K562 (cell line): ENCODE measurements around the gene WFDC11. TPM values are rescaled to one million over a fixed set of nuclear protein-coding genes. Genes with fewer than 3 reads are reported as not detected.
"Not testable (repeated sequence)": the region's sequence is repeated elsewhere in the genome, so short reads cannot be mapped to it uniquely, and the experiment has no call there.

Experiments used
- ATAC-seq: fragments of 200-7000 bp; cut with Tn5 transposase; 3 replicates; pipeline ENCODE4 v1.9.1; 2020; ENCODE audit warnings: moderate library complexity
- BruUV-seq: library from RNA; stranded (reverse); fragments of 400-500 nt; replicated peaks from 2 replicates; lab custom pipeline; 2021; lab: Mats Ljungman, UMichigan
- CTCF ChIA-PET: fragments of 300-600 bp; formaldehyde crosslinking; extraction: SDS; loops from one replicate; lab custom pipeline; 2021; ENCODE audit warnings: low intra/inter-chr PET ratio; lab: Yijun Ruan, JAX
- POLR2A ChIA-PET: fragments of 300-600, 350-650 bp; sonication (Branson Sonifier 250); formaldehyde crosslinking; extraction: SDS; loops from one replicate; lab custom pipeline; 2021; ENCODE audit warnings: antibody characterized with exemption, inconsistent platforms; lab: Yijun Ruan, JAX
- DNase-seq, 4 experiments: peaks; one replicate each; pipeline versions ENCODE4 v3.0.0 to v3.0.0-alpha.2; 2011 to 2018; ENCODE audit warnings: low spot score in 3 of 4, mixed read lengths in 3 of 4; ENCODE audit errors: extremely low read depth in 1 of 4
- FAIRE-seq: peaks from 2 replicates; lab custom pipeline; 2011; peaks lifted over from hg19 to GRCh38; lab: Jason Lieb, UNC
- H2AFZ ChIP-seq: 2 replicates; pipeline ENCODE4 v1.6.0; 2011; ENCODE audit warnings: low read depth, low read length, control low read depth, inconsistent platforms
- H3K27ac ChIP-seq: fragments of 200-600 bp; 3 replicates; pipeline ENCODE4 v1.8.0; 2011; ENCODE audit warnings: low read depth, mild to moderate bottlenecking, control low read depth, inconsistent platforms, low read length, moderate library complexity, mixed read lengths; ENCODE audit errors: extremely low read depth
- H3K27me3 ChIP-seq, 2 experiments: fragments of 300-600 bp in 1 of 2; 2 replicates in 1 of 2; 3 replicates in 1 of 2; pipeline versions ENCODE4 v1.6.0 to v1.8.0; 2011; ENCODE audit warnings: inconsistent platforms in 2 of 2, low read length in 2 of 2, mild to moderate bottlenecking in 1 of 2, mixed read lengths in 1 of 2, moderate library complexity in 1 of 2; ENCODE audit not compliant: control insufficient read depth in 2 of 2, insufficient read depth in 2 of 2
- H3K36me3 ChIP-seq: fragments of 300-600 bp; 3 replicates; pipeline ENCODE4 v1.8.0; 2011; ENCODE audit warnings: mild to moderate bottlenecking, low read length, inconsistent platforms; ENCODE audit not compliant: control insufficient read depth, insufficient read depth
- H3K4me1 ChIP-seq, 2 experiments: fragments of 200-600 bp in 1 of 2; replicated peaks in 1 of 2; 2 replicates in 1 of 2; 3 replicates in 1 of 2; pipeline versions ENCODE4 v1.5.1 to v1.8.0; 2011; ENCODE audit warnings: inconsistent platforms in 2 of 2, low read length in 2 of 2, mild to moderate bottlenecking in 1 of 2, mixed read lengths in 1 of 2, moderate library complexity in 1 of 2; ENCODE audit not compliant: control insufficient read depth in 2 of 2, insufficient read depth in 2 of 2
- H3K4me2 ChIP-seq: 2 replicates; pipeline ENCODE4 v1.6.1; 2011; ENCODE audit warnings: low read length, control low read depth, inconsistent platforms, mixed read lengths; ENCODE audit not compliant: insufficient read depth
- H3K4me3 ChIP-seq: fragments of 200-600 bp; sonication (generic), shearing (Covaris generic); 2 replicates; pipeline ENCODE4 v1.5.1; 2016; ENCODE audit warnings: control low read depth, inconsistent platforms
- H3K79me2 ChIP-seq: fragments of 200-600 bp; 3 replicates; pipeline ENCODE4 v1.8.0; 2011; ENCODE audit warnings: low read length, inconsistent platforms; ENCODE audit not compliant: control insufficient read depth, insufficient read depth
- H3K9ac ChIP-seq, 2 experiments: 2 replicates each; pipeline versions ENCODE4 v1.6.0 to v1.6.1; 2011; ENCODE audit warnings: low read depth in 2 of 2, low read length in 2 of 2, control low read depth in 1 of 2, inconsistent platforms in 1 of 2, mild to moderate bottlenecking in 1 of 2, mixed read lengths in 1 of 2; ENCODE audit not compliant: insufficient read depth in 1 of 2
- H3K9me1 ChIP-seq: one replicate; pipeline ENCODE4 v1.6.0; 2011; ENCODE audit warnings: inconsistent platforms, mild to moderate bottlenecking, low read length, moderate library complexity; ENCODE audit not compliant: control insufficient read depth, insufficient read depth
- H3K9me3 ChIP-seq: replicated peaks from 2 replicates; pipeline ENCODE4 v1.5.1; 2011; ENCODE audit warnings: low read depth, low read length, inconsistent platforms; ENCODE audit not compliant: control insufficient read depth, insufficient read depth
- H4K20me1 ChIP-seq: replicated peaks from 2 replicates; pipeline ENCODE4 v1.6.1; 2011; ENCODE audit warnings: low read length, inconsistent platforms, mixed read lengths; ENCODE audit not compliant: control insufficient read depth, insufficient read depth
- HNRNPUL1 ChIP-seq: fragments of 200-400 bp; formaldehyde crosslinking; IDR thresholded peaks from 2 replicates; pipeline ENCODE4 v1.6.1; 2017; ENCODE audit warnings: low read length
- MAFF ChIP-seq: IDR thresholded peaks from 2 replicates; pipeline ENCODE4 v1.6.1; 2012; ENCODE audit warnings: low read length, improper control_type of control experiment
- ZFP36 ChIP-seq: fragments of 150-350 bp; IDR thresholded peaks from 2 replicates; pipeline ENCODE4 v1.6.1; 2018; ENCODE audit warnings: low read length, low read depth; ENCODE audit not compliant: partially characterized antibody
- ZNF274 ChIP-seq: IDR thresholded peaks from 2 replicates; pipeline ENCODE4 v1.6.1; 2011; ENCODE audit warnings: low read depth, mild to moderate bottlenecking, low read length, moderate library complexity, borderline replicate concordance
- WGBS: fragments of 100-300 bp; shearing (Covaris generic); methylation state at CpG from one replicate; pipeline ENCODE4 v1.1.6; 2016; ENCODE audit warnings: low coverage, mixed read lengths; ENCODE audit not compliant: insufficient coverage; ENCODE audit errors: missing lambda C conversion rate; 5-methylcytosine and 5-hydroxymethylcytosine counted together
- in situ Hi-C: fragments of 300-500 bp; cut with MboI; formaldehyde crosslinking; loops from 4 replicates; pipeline ENCODE4 v1.15.0; 2018; ENCODE audit warnings: inconsistent platforms, mixed read lengths
- intact Hi-C: fragments of 100-400 bp; cut with micrococcal nuclease; formaldehyde crosslinking; loops from 2 replicates; pipeline ENCODE4 v1.14.2; 2022
- polyA plus RNA-seq, 8 experiments: library from polyadenylated mRNA; depleted of rRNA in 4 of 8; stranded (reverse) in 5 of 8; unstranded in 3 of 8; fragments of >200 nt; fragmentation: Nextera tagmentation in 2 of 8; fragmentation: Illumina TruSeq in 1 of 8; extraction: Ambion mirVana in 2 of 8; extraction: Trizol in 1 of 8; gene quantifications; 2 replicates each; pipeline versions ENCODE4 v1.2.1 to v1.2.3, GENCODE V29; 2011 to 2014; ENCODE audit warnings: inconsistent platforms in 1 of 8, missing spikeins in 1 of 8
- total RNA-seq, 7 experiments: library from RNA; depleted of rRNA in 6 of 7; stranded (reverse); fragments of >200 nt in 6 of 7; fragmentation: Illumina TruSeq in 2 of 7; extraction: Trizol in 2 of 7; gene quantifications; 2 replicates each; pipeline versions ENCODE4 v1.2.1 to v1.2.3, GENCODE V29; 2011 to 2021; ENCODE audit warnings: low replicate concordance in 1 of 7
- TF ChIP-seq, protein P1 (sequence below), 3 experiments: IDR thresholded peaks in 2 of 3; conservative IDR thresholded peaks in 1 of 3; 2 replicates each; pipeline ENCODE4 v1.5.1; 2011 to 2012; ENCODE audit warnings: low read length in 3 of 3, mild to moderate bottlenecking in 3 of 3, control low read depth in 2 of 3, improper control_type of control experiment in 1 of 3, inconsistent platforms in 1 of 3, low read depth in 1 of 3, mixed read lengths in 1 of 3, moderate library complexity in 1 of 3; ENCODE audit not compliant: insufficient read depth in 2 of 3

Gene WFDC11
- total and polyA plus RNA-seq, 9 of the 15 experiments (the other 6 are each of a cell fraction or from before 2014, with no cell fraction given) = not detected

- H2AFZ ChIP-seq, H3K9me3 ChIP-seq, BruUV-seq, DNase-seq, H3K4me1 ChIP-seq, intact Hi-C loops, H3K36me3 ChIP-seq, H3K9ac ChIP-seq, H3K4me3 ChIP-seq, FAIRE-seq, H3K27me3 ChIP-seq, in situ Hi-C loops, H3K9me1 ChIP-seq, CTCF ChIA-PET, POLR2A ChIA-PET, H4K20me1 ChIP-seq, ATAC-seq, H3K27ac ChIP-seq, H3K4me2 ChIP-seq, H3K79me2 ChIP-seq: not testable (repeated sequence)
- WGBS = 0% methylated on average over 10 of the region's 12 CpGs
These were observed 23.3 kb upstream of the WFDC11 start for GRCh38 chr20:45693346-45693745.

GRCh38 chr20:45685896-45686295 lies 15.9 kb upstream of the WFDC11 start:
- 0% methylated on average over 3 of the region's 3 CpGs for WGBS
- Histone ChIP-seq H3K4me2 (no peak overlapping the region), H3K27ac (no peak overlapping the region), H3K9me1 (no peaks in the 10 kb centered on the region), H2AFZ (no peak overlapping the region), H3K4me3 (no peak overlapping the region), H3K36me3 (no peaks in the 10 kb centered on the region), H4K20me1 (no peaks in the 10 kb centered on the region), H3K27me3 (no peaks in the 10 kb centered on the region), H3K9me3 (no peaks in the 10 kb centered on the region), H3K4me1 (no peaks in the 10 kb centered on the region), H3K79me2 (no peaks in the 10 kb centered on the region), H3K9ac (no peak overlapping the region)
- BruUV-seq = no TSS peak
- DNase-seq = peak in 3 of 4 experiments; percentile 4 to 9 (median 7)
- in situ Hi-C loops (no loop called here), intact Hi-C loops (no loop called here)
- CTCF ChIA-PET = interaction anchor here (0.6 kb wide), 1 partner anchor 228 kb away, joined by 5 read pairs; no protein-coding TSS in a partner anchor
- TF ChIP-seq ZNF274 = no peak
- TF ChIP-seq MAFF = no peak
- TF ChIP-seq, protein P1, sequence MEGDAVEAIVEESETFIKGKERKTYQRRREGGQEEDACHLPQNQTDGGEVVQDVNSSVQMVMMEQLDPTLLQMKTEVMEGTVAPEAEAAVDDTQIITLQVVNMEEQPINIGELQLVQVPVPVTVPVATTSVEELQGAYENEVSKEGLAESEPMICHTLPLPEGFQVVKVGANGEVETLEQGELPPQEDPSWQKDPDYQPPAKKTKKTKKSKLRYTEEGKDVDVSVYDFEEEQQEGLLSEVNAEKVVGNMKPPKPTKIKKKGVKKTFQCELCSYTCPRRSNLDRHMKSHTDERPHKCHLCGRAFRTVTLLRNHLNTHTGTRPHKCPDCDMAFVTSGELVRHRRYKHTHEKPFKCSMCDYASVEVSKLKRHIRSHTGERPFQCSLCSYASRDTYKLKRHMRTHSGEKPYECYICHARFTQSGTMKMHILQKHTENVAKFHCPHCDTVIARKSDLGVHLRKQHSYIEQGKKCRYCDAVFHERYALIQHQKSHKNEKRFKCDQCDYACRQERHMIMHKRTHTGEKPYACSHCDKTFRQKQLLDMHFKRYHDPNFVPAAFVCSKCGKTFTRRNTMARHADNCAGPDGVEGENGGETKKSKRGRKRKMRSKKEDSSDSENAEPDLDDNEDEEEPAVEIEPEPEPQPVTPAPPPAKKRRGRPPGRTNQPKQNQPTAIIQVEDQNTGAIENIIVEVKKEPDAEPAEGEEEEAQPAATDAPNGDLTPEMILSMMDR (IDR thresholded peaks at IDR 0.05 in 2 of 3, conservative IDR thresholded peaks at IDR 0.05 in 1 of 3; ENCODE audit: insufficient read depth in 2 of 3, low read depth in 1 of 3, low read length in 3 of 3) = peak in 1 of 3 experiments; percentile 12; a peak in 1 of 6 replicates
- no peak for TF ChIP-seq HNRNPUL1
- no peak for TF ChIP-seq ZFP36
- peak; percentile 56; the same call in 2 of the 3 replicates for ATAC-seq
- POLR2A ChIA-PET = interaction anchor here (0.5 kb wide), 1 partner anchor 608 kb away, joined by 3 read pairs; no protein-coding TSS in a partner anchor
- FAIRE-seq = no peak
